HL-60 (cell line): ENCODE results near the gene ITGB2.

Experiments used
- DNase-seq, 2 experiments: peaks; one replicate each; pipeline ENCODE4 v3.0.0-alpha.2; 2010 to 2020; ENCODE audit warnings: low read depth in 1 of 2, low spot score in 1 of 2
- H3K27ac ChIP-seq: fragments of 250-450 bp; sonication (Bioruptor Pico); replicated peaks from 2 replicates; pipeline ENCODE4 v1.5.1; 2020; ENCODE audit warnings: mild to moderate bottlenecking, moderate library complexity
- H3K27me3 ChIP-seq: fragments of 250-450 bp; sonication (Bioruptor Pico); 2 replicates; pipeline ENCODE4 v1.5.1; 2021; ENCODE audit warnings: mild to moderate bottlenecking, moderate library complexity; ENCODE audit not compliant: insufficient read depth, poor library complexity, severe bottlenecking
- H3K4me3 ChIP-seq: replicated peaks from 2 replicates; pipeline ENCODE4 v1.5.1; 2011; ENCODE audit warnings: mild to moderate bottlenecking, control low read depth, low read length; ENCODE audit not compliant: insufficient read depth
- GABPA ChIP-seq: IDR thresholded peaks from 2 replicates; pipeline ENCODE4 v1.6.1; 2012; ENCODE audit warnings: low read depth
- POLR2AphosphoS5 ChIP-seq: IDR thresholded peaks from 2 replicates; pipeline ENCODE4 v1.6.1; 2012; ENCODE audit warnings: low read depth
- SPI1 ChIP-seq: IDR thresholded peaks from 2 replicates; pipeline ENCODE4 v1.6.1; 2012; ENCODE audit warnings: low read depth, mild to moderate bottlenecking, borderline replicate concordance
- TF ChIP-seq, protein P1 (sequence below): IDR thresholded peaks from 2 replicates; pipeline ENCODE4 v1.6.1; 2012; ENCODE audit warnings: low read depth; ENCODE audit not compliant: insufficient replicate concordance
- TF ChIP-seq, protein P2 (sequence below): IDR thresholded peaks from one replicate; pipeline ENCODE4 v1.5.1; 2011; ENCODE audit warnings: low read length, control low read depth, inconsistent platforms; ENCODE audit not compliant: insufficient read depth

Gene ITGB2

DNA sequence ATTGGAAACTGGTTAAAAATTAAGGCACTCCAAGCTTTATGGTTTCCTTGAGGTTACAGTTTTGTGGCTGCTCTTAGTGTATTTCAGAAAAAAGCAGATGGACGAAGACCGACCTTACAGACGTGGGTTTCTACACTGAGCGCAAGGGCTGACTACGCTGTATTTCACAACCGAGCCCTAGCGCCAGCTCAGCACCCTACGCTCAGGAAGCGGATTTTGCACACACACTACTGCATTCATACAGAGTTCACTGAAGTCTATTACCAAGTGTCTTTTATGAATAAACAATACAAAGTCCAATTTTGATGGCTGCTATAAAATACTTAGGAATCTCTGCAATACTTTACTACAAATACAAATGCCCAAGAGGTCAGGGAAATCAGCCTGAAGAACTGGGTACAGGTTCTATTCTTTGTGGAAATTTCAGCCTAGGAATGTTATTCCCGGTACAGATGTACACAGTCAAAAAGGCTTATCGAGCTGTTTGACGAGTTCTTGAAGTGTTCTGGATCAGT lies 71.0 kb downstream of the ITGB2 start:
- Histone ChIP-seq H3K27ac (peak overlapping the region; percentile 79), H3K4me3 (no peak overlapping the region), H3K27me3 (no peaks in the 10 kb centered on the region)
- TF ChIP-seq POLR2AphosphoS5 (no peak; the same call in 1 of the 2 replicates), GABPA (no peak), SPI1 (no peak)
- TF ChIP-seq, protein P1, sequence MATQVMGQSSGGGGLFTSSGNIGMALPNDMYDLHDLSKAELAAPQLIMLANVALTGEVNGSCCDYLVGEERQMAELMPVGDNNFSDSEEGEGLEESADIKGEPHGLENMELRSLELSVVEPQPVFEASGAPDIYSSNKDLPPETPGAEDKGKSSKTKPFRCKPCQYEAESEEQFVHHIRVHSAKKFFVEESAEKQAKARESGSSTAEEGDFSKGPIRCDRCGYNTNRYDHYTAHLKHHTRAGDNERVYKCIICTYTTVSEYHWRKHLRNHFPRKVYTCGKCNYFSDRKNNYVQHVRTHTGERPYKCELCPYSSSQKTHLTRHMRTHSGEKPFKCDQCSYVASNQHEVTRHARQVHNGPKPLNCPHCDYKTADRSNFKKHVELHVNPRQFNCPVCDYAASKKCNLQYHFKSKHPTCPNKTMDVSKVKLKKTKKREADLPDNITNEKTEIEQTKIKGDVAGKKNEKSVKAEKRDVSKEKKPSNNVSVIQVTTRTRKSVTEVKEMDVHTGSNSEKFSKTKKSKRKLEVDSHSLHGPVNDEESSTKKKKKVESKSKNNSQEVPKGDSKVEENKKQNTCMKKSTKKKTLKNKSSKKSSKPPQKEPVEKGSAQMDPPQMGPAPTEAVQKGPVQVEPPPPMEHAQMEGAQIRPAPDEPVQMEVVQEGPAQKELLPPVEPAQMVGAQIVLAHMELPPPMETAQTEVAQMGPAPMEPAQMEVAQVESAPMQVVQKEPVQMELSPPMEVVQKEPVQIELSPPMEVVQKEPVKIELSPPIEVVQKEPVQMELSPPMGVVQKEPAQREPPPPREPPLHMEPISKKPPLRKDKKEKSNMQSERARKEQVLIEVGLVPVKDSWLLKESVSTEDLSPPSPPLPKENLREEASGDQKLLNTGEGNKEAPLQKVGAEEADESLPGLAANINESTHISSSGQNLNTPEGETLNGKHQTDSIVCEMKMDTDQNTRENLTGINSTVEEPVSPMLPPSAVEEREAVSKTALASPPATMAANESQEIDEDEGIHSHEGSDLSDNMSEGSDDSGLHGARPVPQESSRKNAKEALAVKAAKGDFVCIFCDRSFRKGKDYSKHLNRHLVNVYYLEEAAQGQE = no peak
- TF ChIP-seq, protein P2, sequence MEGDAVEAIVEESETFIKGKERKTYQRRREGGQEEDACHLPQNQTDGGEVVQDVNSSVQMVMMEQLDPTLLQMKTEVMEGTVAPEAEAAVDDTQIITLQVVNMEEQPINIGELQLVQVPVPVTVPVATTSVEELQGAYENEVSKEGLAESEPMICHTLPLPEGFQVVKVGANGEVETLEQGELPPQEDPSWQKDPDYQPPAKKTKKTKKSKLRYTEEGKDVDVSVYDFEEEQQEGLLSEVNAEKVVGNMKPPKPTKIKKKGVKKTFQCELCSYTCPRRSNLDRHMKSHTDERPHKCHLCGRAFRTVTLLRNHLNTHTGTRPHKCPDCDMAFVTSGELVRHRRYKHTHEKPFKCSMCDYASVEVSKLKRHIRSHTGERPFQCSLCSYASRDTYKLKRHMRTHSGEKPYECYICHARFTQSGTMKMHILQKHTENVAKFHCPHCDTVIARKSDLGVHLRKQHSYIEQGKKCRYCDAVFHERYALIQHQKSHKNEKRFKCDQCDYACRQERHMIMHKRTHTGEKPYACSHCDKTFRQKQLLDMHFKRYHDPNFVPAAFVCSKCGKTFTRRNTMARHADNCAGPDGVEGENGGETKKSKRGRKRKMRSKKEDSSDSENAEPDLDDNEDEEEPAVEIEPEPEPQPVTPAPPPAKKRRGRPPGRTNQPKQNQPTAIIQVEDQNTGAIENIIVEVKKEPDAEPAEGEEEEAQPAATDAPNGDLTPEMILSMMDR = no peak
- DNase-seq = peak; percentile 62 to 88

DNA sequence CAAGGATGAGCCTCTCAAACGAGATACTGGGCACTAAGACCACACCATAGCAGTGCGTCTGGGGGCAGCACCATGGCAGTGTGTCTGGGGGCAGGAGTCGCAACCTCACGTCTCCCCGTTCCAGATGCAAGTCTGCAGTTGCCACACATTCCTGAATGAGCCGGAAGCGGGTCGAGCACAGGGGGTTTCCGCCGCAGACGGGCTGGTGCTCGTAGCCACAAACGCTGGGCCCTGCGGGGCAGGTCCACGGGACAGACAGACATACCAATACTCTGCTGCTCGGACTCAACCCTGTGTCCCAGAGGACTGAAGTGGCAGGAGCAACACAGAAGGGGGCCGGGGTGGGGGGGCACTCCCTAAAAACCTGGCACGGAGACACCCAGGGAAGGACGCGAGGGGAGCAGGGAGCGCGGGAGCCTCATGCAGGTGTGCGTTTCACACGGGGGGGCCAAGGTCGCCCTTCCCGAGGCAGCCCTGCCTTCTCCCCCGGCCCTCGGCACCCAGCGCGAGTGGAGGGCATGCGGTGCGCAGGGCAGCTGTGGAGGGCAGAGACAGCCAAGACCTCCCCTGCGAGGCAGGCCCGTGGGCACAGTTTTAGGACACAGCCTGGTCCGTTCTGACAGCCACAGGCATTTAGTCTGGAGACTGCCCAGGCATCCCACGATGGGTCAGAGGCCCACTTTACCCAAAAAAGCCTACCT lies 71.7 kb downstream of the ITGB2 start:
- H3K4me3 ChIP-seq = no peak overlapping the region
- peak overlapping the region; percentile 79 for H3K27ac ChIP-seq
- no peaks in the 10 kb centered on the region for H3K27me3 ChIP-seq
- DNase-seq = peak in 1 of 2 experiments; percentile 33
- TF ChIP-seq, protein P1 = no peak
- TF ChIP-seq GABPA (no peak), POLR2AphosphoS5 (peak; percentile 53; the same call in 1 of the 2 replicates)

DNA sequence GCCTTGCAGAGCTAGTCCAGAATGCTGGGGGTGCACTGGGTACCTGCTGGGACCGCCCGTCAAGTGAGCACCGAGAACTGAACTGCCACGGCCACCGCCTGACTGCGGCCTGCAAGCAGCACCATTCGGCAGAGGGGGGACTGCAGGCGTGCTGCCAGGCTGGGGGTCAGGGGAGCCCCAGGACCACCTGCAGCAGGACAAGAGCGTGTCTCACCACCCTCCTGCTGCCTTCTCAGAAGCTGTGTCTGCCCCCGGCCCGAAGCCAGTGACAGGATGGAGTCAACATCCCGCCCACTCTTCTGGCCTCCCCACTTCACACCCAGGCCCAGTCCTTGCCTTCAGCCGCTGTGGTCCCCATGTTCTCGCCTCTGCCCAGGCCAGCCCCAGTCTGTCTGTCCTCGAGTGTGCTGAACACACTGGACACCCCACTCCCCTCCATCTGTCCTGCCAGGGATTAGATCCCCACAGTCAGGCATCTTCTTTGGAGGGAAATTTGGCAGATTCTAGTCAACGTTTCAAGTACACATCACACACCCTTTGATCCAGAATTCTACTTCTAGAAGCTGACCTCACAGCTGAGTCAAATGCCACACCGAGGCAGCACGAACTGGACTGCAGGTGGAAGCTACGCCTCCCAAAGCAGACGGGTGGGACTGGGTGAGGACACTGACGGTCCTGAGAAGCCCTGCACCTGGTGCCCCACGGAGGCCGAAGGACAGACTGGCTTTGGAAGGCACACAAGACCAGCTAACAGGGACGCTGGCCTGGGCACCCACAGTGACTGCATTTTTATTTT lies 73.2 kb downstream of the ITGB2 start:
- DNase-seq = no peak
- Histone ChIP-seq H3K27ac (no peak overlapping the region; the same call in 1 of the 2 replicates), H3K27me3 (no peaks in the 10 kb centered on the region), H3K4me3 (no peak overlapping the region)
- TF ChIP-seq, protein P2 = no peak
- TF ChIP-seq POLR2AphosphoS5 = peak; percentile 22; the same call in 1 of the 2 replicates
